ENCODE results near the gene RELL1.

Gene RELL1

DNA sequence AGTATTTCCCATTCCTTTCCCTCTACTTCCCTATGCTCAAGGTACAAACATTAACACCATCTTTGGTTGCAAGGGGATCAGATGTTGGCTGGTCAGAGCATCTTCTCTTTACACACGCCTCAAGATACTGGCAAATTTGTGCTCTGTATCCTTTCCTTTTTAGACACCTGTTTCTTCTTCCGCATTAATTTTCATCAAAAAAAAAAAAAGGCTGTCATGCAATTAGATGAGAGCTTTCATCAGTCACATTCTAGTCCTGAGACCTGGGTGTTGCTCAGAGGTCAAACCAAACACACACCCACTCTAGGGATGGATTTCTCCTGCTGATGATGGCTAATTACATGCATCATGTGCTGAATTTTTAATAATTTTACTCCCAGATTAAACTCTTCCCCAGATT is 2.0 kb downstream of the RELL1 start:
- no peaks in the 10 kb centered on the region for H3K27me3 Mint-ChIP-seq (ENCODE audit: low read depth)
- H3K27ac Mint-ChIP-seq, result no peak overlapping the region
- H3K36me3 Mint-ChIP-seq (ENCODE audit: low read depth), result no peaks in the 10 kb centered on the region
- H3K9me3 Mint-ChIP-seq, result no peaks in the 10 kb centered on the region
- H3K4me1 Mint-ChIP-seq, result peaks cover 35% of the 10 kb centered on the region
- TF ChIP-seq, protein P1, sequence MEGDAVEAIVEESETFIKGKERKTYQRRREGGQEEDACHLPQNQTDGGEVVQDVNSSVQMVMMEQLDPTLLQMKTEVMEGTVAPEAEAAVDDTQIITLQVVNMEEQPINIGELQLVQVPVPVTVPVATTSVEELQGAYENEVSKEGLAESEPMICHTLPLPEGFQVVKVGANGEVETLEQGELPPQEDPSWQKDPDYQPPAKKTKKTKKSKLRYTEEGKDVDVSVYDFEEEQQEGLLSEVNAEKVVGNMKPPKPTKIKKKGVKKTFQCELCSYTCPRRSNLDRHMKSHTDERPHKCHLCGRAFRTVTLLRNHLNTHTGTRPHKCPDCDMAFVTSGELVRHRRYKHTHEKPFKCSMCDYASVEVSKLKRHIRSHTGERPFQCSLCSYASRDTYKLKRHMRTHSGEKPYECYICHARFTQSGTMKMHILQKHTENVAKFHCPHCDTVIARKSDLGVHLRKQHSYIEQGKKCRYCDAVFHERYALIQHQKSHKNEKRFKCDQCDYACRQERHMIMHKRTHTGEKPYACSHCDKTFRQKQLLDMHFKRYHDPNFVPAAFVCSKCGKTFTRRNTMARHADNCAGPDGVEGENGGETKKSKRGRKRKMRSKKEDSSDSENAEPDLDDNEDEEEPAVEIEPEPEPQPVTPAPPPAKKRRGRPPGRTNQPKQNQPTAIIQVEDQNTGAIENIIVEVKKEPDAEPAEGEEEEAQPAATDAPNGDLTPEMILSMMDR (IDR thresholded peaks at IDR 0.05; ENCODE audit: unreplicated experiment in 3 of 3), result no peak
- H3K4me3 Mint-ChIP-seq, result peak overlapping the region; percentile 78 to 90 (median 83)

DNA sequence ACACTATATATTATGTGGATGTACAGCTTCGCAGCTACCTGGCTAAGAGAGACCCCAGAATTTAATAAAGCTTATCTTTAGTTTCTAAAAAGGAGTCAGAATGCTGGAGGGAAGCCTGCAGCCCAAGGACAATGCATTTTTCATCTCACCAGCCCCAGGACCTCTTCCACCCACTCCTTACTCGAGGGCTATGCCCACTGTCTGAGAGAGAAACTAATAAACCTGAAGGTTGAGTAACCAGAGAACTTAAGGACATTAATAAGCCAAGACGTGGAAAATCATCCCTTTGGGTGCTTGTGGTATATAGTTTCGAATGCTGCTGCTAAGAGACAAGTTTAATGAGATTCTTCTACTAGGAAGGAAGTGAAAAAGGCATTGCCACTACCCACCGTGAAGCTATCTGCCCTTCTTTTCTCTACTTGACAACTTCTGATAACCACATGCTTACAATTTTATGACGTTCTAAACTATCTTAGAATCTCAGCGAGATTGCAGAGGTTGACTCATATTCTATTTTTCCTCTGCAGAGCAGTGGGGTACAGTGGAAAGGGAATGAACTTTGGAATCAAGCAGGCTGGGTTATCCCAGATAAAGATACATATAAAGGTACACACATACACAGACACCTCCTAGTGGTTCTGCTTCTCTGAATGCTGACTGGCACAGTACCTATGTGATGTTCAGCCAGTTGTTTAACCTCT is 3.3 kb downstream of the RELL1 start:
- peaks cover 3% of the 10 kb centered on the region for H3K36me3 Mint-ChIP-seq (ENCODE audit: low read depth)
- peak overlapping the region; percentile 66 to 86 (median 79) for H3K4me3 Mint-ChIP-seq
- TF ChIP-seq, protein P1 (IDR thresholded peaks at IDR 0.05; ENCODE audit: unreplicated experiment in 3 of 3), result no peak
- no peaks in the 10 kb centered on the region for H3K9me3 Mint-ChIP-seq
- H3K27ac Mint-ChIP-seq, result peak overlapping the region in 1 of 3 experiments; percentile 63
- peaks cover 44% of the 10 kb centered on the region for H3K4me1 Mint-ChIP-seq
- H3K27me3 Mint-ChIP-seq (ENCODE audit: low read depth), result no peaks in the 10 kb centered on the region

DNA sequence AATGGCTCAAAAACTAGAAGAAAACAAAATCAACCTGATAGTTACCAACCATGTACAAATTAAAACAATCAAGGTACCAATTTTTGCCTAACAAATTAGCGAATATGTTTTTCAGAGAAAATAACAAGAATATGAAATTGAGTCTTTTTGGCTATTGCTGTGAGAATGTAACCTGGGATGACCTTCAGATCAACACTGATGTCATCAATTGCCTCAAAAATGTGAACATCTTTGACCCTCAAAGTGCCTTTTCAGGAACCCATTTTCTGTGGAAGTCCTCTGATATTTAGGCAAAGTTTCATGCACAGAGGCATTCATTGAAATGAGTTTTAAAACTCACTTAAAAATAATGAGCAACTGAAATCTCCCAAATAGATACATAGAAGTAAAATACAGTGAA is 6.1 kb downstream of the RELL1 start:
- H3K4me1 Mint-ChIP-seq, result peaks cover 55% of the 10 kb centered on the region
- H3K27ac Mint-ChIP-seq, result no peak overlapping the region
- TF ChIP-seq, protein P1 (IDR thresholded peaks at IDR 0.05; ENCODE audit: unreplicated experiment in 3 of 3), result no peak
- no peak overlapping the region for H3K4me3 Mint-ChIP-seq
- peaks cover 7% of the 10 kb centered on the region for H3K36me3 Mint-ChIP-seq (ENCODE audit: low read depth)
- no peaks in the 10 kb centered on the region for H3K9me3 Mint-ChIP-seq
- no peaks in the 10 kb centered on the region for H3K27me3 Mint-ChIP-seq (ENCODE audit: low read depth)

DNA sequence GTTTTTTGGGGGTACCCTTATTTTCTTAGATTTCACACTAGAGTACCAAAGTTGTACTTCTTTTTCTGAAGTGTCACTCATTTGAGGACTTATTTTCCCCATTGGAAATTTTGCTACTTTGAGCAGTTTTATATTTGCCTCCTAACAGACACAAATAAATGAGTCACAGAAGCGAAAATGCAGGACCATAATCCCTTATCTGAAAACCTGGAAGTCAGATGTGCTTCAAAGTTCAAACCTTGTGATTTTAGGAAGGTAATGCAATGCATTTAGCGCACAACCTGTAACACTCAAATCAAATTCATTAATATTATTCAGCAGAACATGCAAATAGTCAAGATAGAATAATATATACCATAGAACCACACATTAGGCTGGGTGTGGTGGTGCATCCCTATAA is 6.9 kb downstream of the RELL1 start:
- H3K4me3 Mint-ChIP-seq, result no peak overlapping the region
- H3K27ac Mint-ChIP-seq, result no peak overlapping the region
- peaks cover 57% of the 10 kb centered on the region for H3K4me1 Mint-ChIP-seq
- TF ChIP-seq, protein P1 (IDR thresholded peaks at IDR 0.05; ENCODE audit: unreplicated experiment in 3 of 3), result no peak
- peaks cover 7% of the 10 kb centered on the region for H3K36me3 Mint-ChIP-seq (ENCODE audit: low read depth)
- no peaks in the 10 kb centered on the region for H3K9me3 Mint-ChIP-seq
- no peaks in the 10 kb centered on the region for H3K27me3 Mint-ChIP-seq (ENCODE audit: low read depth)

DNA sequence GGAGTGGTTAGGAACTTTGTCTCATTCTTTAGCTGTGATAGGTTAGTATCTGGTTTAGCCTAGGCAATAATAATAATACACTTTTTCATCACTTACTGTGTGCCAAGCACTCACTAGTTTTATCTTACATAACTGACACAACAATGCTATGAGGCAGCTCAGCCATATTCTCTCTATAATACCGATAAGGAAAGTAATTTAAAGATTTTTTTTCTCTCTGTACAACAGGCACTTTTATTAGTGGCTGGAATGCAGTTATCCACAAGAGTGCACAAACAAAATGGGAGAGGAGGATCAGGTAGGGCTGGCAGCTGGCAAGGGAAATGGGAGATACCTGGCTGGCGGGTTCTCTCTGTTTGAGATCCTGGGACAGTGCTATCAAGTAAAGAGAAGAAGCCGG is 7.6 kb downstream of the RELL1 start:
- no peak overlapping the region for H3K27ac Mint-ChIP-seq
- H3K36me3 Mint-ChIP-seq (ENCODE audit: low read depth), result peaks cover 10% of the 10 kb centered on the region
- H3K4me1 Mint-ChIP-seq, result peaks cover 60% of the 10 kb centered on the region
- no peaks in the 10 kb centered on the region for H3K9me3 Mint-ChIP-seq
- TF ChIP-seq, protein P1 (IDR thresholded peaks at IDR 0.05; ENCODE audit: unreplicated experiment in 3 of 3), result no peak
- H3K27me3 Mint-ChIP-seq (ENCODE audit: low read depth), result no peaks in the 10 kb centered on the region
- peak overlapping the region in 1 of 3 experiments; percentile 31 for H3K4me3 Mint-ChIP-seq

Measured in nephron (organoid).